Amniotic stem cell (primary cell): ENCODE data around the gene TSPAN33.
"Not testable (repeated sequence)": the region's sequence is repeated elsewhere in the genome, so short reads cannot be mapped to it uniquely, and the experiment has no call there.

ENCODE experiments used
- DNase-seq: peaks from one replicate; lab custom pipeline; 2025; lab: John Stamatoyannopoulos, UW

TSPAN33 gene

DNA sequence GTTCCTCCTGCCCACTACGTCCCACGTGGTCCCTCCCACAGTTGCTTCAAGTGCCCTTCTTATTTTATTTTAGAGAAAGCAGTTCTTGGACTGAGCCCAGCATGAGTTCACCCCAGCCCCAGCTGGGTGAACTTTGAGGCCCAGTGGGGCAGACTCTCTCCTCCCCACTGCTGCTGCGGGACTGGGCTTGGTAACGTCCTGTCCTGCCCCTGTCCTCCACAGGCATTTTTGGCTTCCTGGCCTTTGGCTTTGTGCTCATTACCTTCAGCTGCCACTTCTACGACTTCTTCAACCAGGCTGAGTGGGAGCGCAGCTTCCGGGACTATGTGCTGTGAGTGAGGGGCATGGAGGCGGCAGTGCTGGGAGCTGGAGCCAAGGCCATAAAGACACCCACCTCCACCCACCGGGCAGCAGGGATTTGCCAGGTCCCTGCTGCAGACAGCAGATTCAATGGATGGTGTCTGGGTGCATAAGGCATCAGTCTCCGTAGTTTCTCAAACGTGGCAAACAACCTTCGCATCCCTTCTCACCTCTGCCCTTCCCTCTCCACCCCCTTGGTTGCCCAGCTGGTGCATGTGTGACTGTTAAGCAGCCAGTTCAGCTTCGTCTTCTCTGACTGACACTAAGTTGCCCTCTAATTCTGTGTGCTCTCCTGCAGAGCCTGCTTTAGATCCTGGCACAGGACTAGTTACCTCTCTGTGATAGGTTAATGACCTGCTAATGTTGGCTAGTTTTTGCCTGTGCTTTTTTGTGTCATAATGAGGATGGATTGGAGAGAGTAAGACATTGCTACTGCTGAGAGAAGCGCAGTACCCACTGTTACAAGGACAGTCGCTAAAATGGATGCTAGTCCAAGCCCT, 64.8 kb downstream of the TSPAN33 start:
- no peak for DNase-seq

DNA sequence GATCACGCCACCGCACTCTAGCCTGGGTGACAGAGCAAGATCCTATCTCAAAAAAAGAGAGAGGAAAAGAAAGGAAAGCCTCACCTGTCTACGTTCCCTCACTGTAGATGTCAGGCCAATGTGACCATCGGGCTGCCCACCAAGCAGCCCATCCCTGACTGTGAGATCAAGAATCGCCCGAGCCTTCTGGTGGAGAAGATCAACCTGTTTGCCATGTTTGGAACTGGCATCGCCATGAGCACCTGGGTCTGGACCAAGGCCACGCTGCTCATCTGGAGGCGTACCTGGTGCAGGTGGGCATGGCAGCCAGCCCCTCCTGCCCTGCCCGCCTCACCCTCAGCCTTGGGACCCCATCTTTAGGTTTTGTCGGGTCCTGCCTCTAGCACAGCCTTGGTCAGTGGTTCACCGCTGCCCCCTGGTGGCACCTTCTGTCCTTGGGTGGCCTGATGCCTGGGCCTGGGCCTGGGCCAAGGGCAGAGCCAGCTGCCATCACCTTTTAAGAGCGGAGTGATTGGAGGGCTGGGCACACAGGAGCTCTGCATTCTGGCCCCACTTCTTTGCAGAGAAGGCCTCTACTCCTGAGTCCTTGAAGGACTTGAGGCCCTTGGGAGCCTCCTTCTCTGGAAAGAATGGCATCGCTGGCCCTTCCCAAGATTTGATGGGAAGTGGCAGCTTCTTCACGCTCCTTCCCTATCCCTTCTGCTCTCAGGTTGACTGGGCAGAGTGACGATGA, 65.9 kb downstream of the TSPAN33 start:
- no peak for DNase-seq

DNA sequence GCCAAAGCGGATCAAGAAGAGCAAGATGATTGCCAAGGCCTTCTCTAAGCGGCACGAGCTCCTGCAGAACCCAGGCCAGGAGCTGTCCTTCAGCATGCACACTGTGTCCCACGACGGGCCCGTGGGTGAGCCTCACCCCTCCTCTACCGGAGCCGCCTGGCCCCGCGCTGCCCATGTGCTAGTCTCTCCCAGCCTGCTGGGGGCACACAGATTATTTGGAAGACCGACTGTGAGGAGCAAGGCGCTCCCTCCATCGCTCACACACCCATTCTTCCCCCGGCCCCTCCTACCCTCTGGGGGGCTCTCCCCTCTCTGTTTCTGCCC, 66.4 kb downstream of the TSPAN33 start:
- DNase-seq, result no peak

DNA sequence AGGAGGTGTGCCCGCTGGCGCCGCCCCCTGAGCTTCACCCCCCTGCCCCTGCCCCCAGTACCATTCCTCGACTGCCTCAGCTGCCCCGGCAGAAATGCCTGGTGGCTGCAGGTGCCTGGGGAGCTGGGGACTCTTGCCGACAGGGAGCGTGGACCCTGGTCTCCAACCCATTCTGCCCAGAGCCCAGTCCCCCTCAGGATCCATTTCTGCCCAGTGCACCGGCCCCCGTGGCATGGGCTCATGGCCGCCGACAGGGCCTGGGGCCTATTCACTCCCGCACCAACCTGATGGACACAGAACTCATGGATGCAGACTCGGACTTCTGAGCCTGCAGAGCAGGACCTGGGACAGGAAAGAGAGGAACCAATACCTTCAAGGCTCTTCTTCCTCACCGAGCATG, 67.6 kb downstream of the TSPAN33 start:
- no peak for DNase-seq

- DNase-seq, result no peak
These were observed 68.1 kb downstream of the TSPAN33 start for GRCh38 chr7:129212596-129212995.

DNA sequence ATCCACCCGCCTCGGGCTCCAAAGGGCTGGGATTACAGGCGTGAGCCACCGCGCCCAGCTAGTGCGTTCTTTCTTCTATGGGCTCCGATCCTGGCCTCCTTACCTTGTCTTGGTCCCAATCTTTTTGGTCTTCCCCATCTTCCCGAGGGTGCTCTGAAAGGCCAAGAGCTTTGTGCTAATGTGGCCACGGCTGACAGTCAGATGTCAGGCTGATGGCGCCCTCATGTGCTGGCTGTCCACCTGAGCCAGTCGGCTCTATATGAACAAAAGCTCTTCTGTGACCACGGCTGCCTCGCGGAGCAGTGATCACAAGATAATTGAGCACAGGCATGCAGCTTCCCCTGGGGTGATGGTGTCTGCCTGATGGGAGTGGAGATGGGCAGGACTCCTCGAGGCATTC, 69.3 kb downstream of the TSPAN33 start:
- no peak for DNase-seq

- DNase-seq, result not testable (repeated sequence)
These were observed 71.2 kb downstream of the TSPAN33 start for GRCh38 chr7:129215691-129216090.

- not testable (repeated sequence) for DNase-seq
These were observed 71.7 kb downstream of the TSPAN33 start for GRCh38 chr7:129216101-129216715.

DNA sequence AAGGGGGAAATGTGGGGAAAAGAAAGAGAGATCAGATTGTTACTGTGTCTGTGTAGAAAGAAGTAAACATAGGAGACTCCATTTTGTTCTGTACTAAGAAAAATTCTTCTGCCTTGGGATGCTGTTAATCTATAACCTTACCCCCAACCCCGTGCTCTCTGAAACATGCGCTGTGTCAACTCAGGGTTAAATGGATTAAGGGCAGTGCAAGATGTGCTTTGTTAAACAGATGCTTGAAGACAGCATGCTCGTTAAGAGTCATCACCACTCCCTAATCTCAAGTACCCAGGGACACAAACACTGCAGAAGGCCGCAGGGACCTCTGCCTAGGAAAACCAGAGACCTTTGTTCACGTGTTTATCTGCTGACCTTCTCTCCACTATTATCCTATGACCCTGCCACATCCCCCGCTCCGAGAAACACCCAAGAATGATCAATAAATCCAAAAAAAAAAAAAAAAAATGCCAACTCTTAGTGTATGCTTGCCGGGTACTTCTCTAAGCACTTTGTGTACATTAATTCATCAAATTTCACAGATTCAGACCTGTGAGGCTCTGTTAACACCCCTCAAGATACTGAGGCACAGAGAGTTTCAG, 72.4 kb downstream of the TSPAN33 start:
- DNase-seq, result not testable (repeated sequence)

- peak; percentile 47 for DNase-seq
These were observed 74.1 kb downstream of the TSPAN33 start for GRCh38 chr7:129218514-129219062.

GRCh38 chr7:129219166-129219565, 74.7 kb downstream of the TSPAN33 start:
- DNase-seq, result not testable (repeated sequence)
